Endothelial cell (in vitro differentiated cells): ENCODE measurements around the gene CCDC88B. TPM values are rescaled to one million over a fixed set of nuclear protein-coding genes. Genes with fewer than 3 reads are reported as not detected.
A peak's percentile ranks its signal among the peaks of the same experiment; 100 is the strongest.

ENCODE experiments used
- DNase-seq: peaks from one replicate; pipeline ENCODE4 v3.0.0; 2021; ENCODE audit warnings: low spot score
- H3K27ac Mint-ChIP-seq: one replicate; pipeline ENCODE4 v1.8.0; 2021; ENCODE audit warnings: mixed read lengths, inconsistent platforms; ENCODE audit not compliant: unreplicated experiment
- H3K27me3 Mint-ChIP-seq: one replicate; pipeline ENCODE4 v1.8.0; 2021; ENCODE audit warnings: mild to moderate bottlenecking, moderate library complexity, mixed read lengths, inconsistent platforms; ENCODE audit not compliant: unreplicated experiment
- H3K36me3 Mint-ChIP-seq: one replicate; pipeline ENCODE4 v1.8.0; 2021; ENCODE audit warnings: mild to moderate bottlenecking, low read depth, mixed read lengths, inconsistent platforms; ENCODE audit not compliant: unreplicated experiment
- H3K4me1 Mint-ChIP-seq: one replicate; pipeline ENCODE4 v1.8.0; 2021; ENCODE audit warnings: mild to moderate bottlenecking, mixed read lengths, inconsistent platforms; ENCODE audit not compliant: unreplicated experiment
- H3K4me3 Mint-ChIP-seq: one replicate; pipeline ENCODE4 v1.8.0; 2021; ENCODE audit warnings: mild to moderate bottlenecking, mixed read lengths, inconsistent platforms; ENCODE audit not compliant: unreplicated experiment
- H3K9me3 Mint-ChIP-seq: one replicate; pipeline ENCODE4 v1.8.0; 2021; ENCODE audit warnings: mixed read lengths, inconsistent platforms; ENCODE audit not compliant: unreplicated experiment
- CTCF ChIP-seq: fragments of 200-600 bp; sonication (generic); IDR thresholded peaks from one replicate; pipeline ENCODE4 v1.5.0; 2021; ENCODE audit warnings: antibody characterized with exemption; ENCODE audit not compliant: unreplicated experiment
- microRNA-seq: library from miRNA; unstranded; fragments of <30 nt; microRNA quantifications from one replicate; pipeline ENCODE4, GENCODE V29; 2020; ENCODE audit not compliant: unreplicated experiment
- total RNA-seq: library from RNA; stranded (reverse); fragmentation: NEBNext Ultra II Directional; extraction: Animal tissue kit (Norgen Biotek cat#: 25700); gene quantifications from one replicate; pipeline ENCODE4 v1.2.1, GENCODE V29; 2021; ENCODE audit not compliant: unreplicated experiment

CCDC88B gene
- total RNA-seq, 1 donor from 2014 or later = 8.3 TPM

DNA sequence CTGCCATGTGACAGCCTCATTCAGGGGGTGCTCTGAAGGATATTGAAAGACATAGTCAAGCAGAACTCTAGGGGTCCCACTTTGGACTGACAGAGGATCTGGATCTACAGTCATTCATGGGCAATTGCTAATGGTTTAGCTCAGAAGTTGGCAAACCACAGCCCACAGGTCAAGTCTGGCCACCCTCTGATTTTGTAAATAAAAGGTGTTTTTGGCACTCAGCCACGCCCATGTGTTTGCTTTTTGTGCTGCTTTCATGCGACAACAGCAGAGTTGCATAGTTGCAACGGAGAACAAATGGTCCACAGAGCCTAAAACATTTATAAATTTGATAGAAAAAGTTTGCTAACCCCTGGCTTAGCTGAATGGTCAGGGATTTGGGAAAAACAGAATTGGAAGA lies 60.7 kb downstream of the CCDC88B start:
- no peak for TF ChIP-seq CTCF
- H3K27me3 Mint-ChIP-seq = peaks cover 11% of the 10 kb centered on the region
- no peak overlapping the region for H3K4me3 Mint-ChIP-seq
- peaks cover 4% of the 10 kb centered on the region for H3K4me1 Mint-ChIP-seq
- H3K27ac Mint-ChIP-seq = no peak overlapping the region
- no peak for DNase-seq
- H3K9me3 Mint-ChIP-seq = no peaks in the 10 kb centered on the region
- peaks cover 5% of the 10 kb centered on the region for H3K36me3 Mint-ChIP-seq

- Mint-ChIP-seq H3K36me3 (peaks cover 5% of the 10 kb centered on the region), H3K9me3 (no peaks in the 10 kb centered on the region), H3K4me1 (peaks cover 3% of the 10 kb centered on the region), H3K27me3 (peaks cover 9% of the 10 kb centered on the region), H3K4me3 (no peak overlapping the region), H3K27ac (no peak overlapping the region)
- TF ChIP-seq CTCF = no peak
- no peak for DNase-seq
These were observed 61.8 kb downstream of the CCDC88B start for GRCh38 chr11:64401775-64402174.

GRCh38 chr11:64403106-64403505 lies 63.1 kb downstream of the CCDC88B start:
- Mint-ChIP-seq H3K9me3 (no peaks in the 10 kb centered on the region), H3K36me3 (peaks cover 9% of the 10 kb centered on the region), H3K27me3 (peaks cover 9% of the 10 kb centered on the region), H3K4me1 (peaks cover 8% of the 10 kb centered on the region), H3K27ac (no peak overlapping the region), H3K4me3 (no peak overlapping the region)
- TF ChIP-seq CTCF = no peak
- no peak for DNase-seq

- Mint-ChIP-seq H3K9me3 (no peaks in the 10 kb centered on the region), H3K4me3 (no peak overlapping the region), H3K27ac (no peak overlapping the region), H3K36me3 (peaks cover 9% of the 10 kb centered on the region), H3K4me1 (peaks cover 11% of the 10 kb centered on the region), H3K27me3 (peaks cover 7% of the 10 kb centered on the region)
- TF ChIP-seq CTCF = no peak
- DNase-seq = no peak
These were observed 66.4 kb downstream of the CCDC88B start for GRCh38 chr11:64406221-64406946.

Small RNA genes lying within 50 kb of the gene (microRNA-seq; reads per million reads assigned to microRNA genes)
- gene MIR1237 (17.7 reads per million, percentile 65 among the genes with 10 or more reads in this experiment), gene MIR7155 (0.28 reads per million)

Other genes starting within 250 kb of the CCDC88B start
- gene MACROD1, start 174.1 kb upstream of the CCDC88B start, total RNA-seq = 4.1 TPM
- gene STIP1, start 154.0 kb upstream of the CCDC88B start, total RNA-seq = 124 TPM
- gene FERMT3, start 133.5 kb upstream of the CCDC88B start, total RNA-seq = 6.2 TPM
- 23.2 TPM for gene TRPT1, start 114.0 kb upstream of the CCDC88B start, total RNA-seq
- 21.2 TPM for gene NUDT22, start 113.9 kb upstream of the CCDC88B start, total RNA-seq
- gene DNAJC4, start 109.7 kb upstream of the CCDC88B start, total RNA-seq = 38.0 TPM
- 11.5 TPM for gene VEGFB, start 105.6 kb upstream of the CCDC88B start, total RNA-seq
- 35.3 TPM for gene FKBP2, start 99.1 kb upstream of the CCDC88B start, total RNA-seq
- 201 TPM for gene PPP1R14B, start 93.3 kb upstream of the CCDC88B start, total RNA-seq
- 51.0 TPM for gene PLCB3, start 88.7 kb upstream of the CCDC88B start, total RNA-seq
- gene BAD, start 55.5 kb upstream of the CCDC88B start, total RNA-seq = 40.7 TPM
- 56.0 TPM for gene GPR137, start 54.4 kb upstream of the CCDC88B start, total RNA-seq
- 0.36 TPM for gene KCNK4, start 48.9 kb upstream of the CCDC88B start, total RNA-seq
- 0.38 TPM for gene CATSPERZ, start 39.8 kb upstream of the CCDC88B start, total RNA-seq
- gene ESRRA, start 34.7 kb upstream of the CCDC88B start, total RNA-seq = 42.3 TPM
- gene TRMT112, start 22.6 kb upstream of the CCDC88B start, total RNA-seq = 138 TPM
- gene PRDX5, start 22.1 kb upstream of the CCDC88B start, total RNA-seq = 264 TPM
- gene RPS6KA4, start 19.0 kb downstream of the CCDC88B start, total RNA-seq = 37.5 TPM
- not detected for gene SLC22A11, start 215.7 kb downstream of the CCDC88B start, total RNA-seq